BLaER1 (cell line): Measurements from ENCODE around the gene SLFN13.

Experiments used
- H3K27ac ChIP-seq: shearing (Covaris generic); formaldehyde crosslinking; 2 replicates; pipeline ENCODE4 v1.8.1; 2022
- H3K27me3 ChIP-seq: shearing (Covaris generic); formaldehyde crosslinking; 2 replicates; pipeline ENCODE4 v1.8.1; 2022
- H3K36me3 ChIP-seq: shearing (Covaris generic); formaldehyde crosslinking; 2 replicates; pipeline ENCODE4 v1.8.1; 2022
- H3K4me1 ChIP-seq: shearing (Covaris generic); formaldehyde crosslinking; 2 replicates; pipeline ENCODE4 v1.8.1; 2022
- H3K4me2 ChIP-seq: shearing (Covaris generic); formaldehyde crosslinking; 2 replicates; pipeline ENCODE4 v1.8.1; 2022
- H3K4me3 ChIP-seq: shearing (Covaris generic); formaldehyde crosslinking; 2 replicates; pipeline ENCODE4 v1.8.1; 2022
- H3K9ac ChIP-seq: shearing (Covaris generic); formaldehyde crosslinking; 2 replicates; pipeline ENCODE4 v1.8.1; 2022
- H3K9me3 ChIP-seq: shearing (Covaris generic); formaldehyde crosslinking; 2 replicates; pipeline ENCODE4 v1.8.1; 2022
- H4K20me1 ChIP-seq: shearing (Covaris generic); formaldehyde crosslinking; 2 replicates; pipeline ENCODE4 v1.8.1; 2022
- Cebpa-rat ChIP-seq: shearing (Covaris generic); IDR thresholded peaks from 2 replicates; pipeline ENCODE4 v1.8.1; 2022

The SLFN13 gene

GRCh38 chr17:35448214-35448898 lies at the start of gene SLFN13:
Gene SLFN13 (minus strand): TSS chr17:35448766. CDS start chr17:35445680, 3,086 bp downstream.
- H3K36me3 ChIP-seq, result no peaks in the 10 kb centered on the region
- H3K27me3 ChIP-seq, result peaks cover 16% of the 10 kb centered on the region
- peak within 1 kb of the TSS; percentile 69 for H3K4me3 ChIP-seq
- peak within 1 kb of the TSS; percentile 78 for H3K27ac ChIP-seq
- H3K4me1 ChIP-seq, result peaks cover 31% of the 10 kb centered on the region
- H4K20me1 ChIP-seq, result no peaks in the 10 kb centered on the region
- H3K9me3 ChIP-seq, result no peaks in the 10 kb centered on the region
- TF ChIP-seq Cebpa-rat, result no peak
- peak within 1 kb of the TSS; percentile 91 for H3K4me2 ChIP-seq
- H3K9ac ChIP-seq, result peak within 1 kb of the TSS; percentile 74

- Histone ChIP-seq H3K36me3 (no peaks in the 10 kb centered on the region), H3K4me3 (no peak overlapping the region), H3K27ac (no peak overlapping the region), H3K9me3 (peaks cover 64% of the 10 kb centered on the region), H3K9ac (no peak overlapping the region), H3K4me2 (no peak overlapping the region), H3K27me3 (peaks cover 79% of the 10 kb centered on the region), H4K20me1 (no peaks in the 10 kb centered on the region), H3K4me1 (no peaks in the 10 kb centered on the region)
- no peak for TF ChIP-seq Cebpa-rat
Measured at GRCh38 chr17:35496451-35497290, 48.1 kb upstream of the SLFN13 start.

- no peak for TF ChIP-seq Cebpa-rat
Measured at GRCh38 chr17:35493040-35493439, 44.5 kb upstream of the SLFN13 start.

GRCh38 chr17:35491417-35491816 lies 42.9 kb upstream of the SLFN13 start:
- no peak overlapping the region for H3K9ac ChIP-seq
- H3K9me3 ChIP-seq, result peaks cover 85% of the 10 kb centered on the region
- no peak overlapping the region for H3K4me3 ChIP-seq
- H3K27me3 ChIP-seq, result peaks cover 100% of the 10 kb centered on the region
- H3K36me3 ChIP-seq, result peaks cover 9% of the 10 kb centered on the region; the same call in 1 of the 2 replicates
- no peak overlapping the region for H3K4me2 ChIP-seq
- no peaks in the 10 kb centered on the region for H3K4me1 ChIP-seq
- H4K20me1 ChIP-seq, result no peaks in the 10 kb centered on the region
- TF ChIP-seq Cebpa-rat, result no peak
- H3K27ac ChIP-seq, result no peak overlapping the region

More at GRCh38 chr17:35493040-35493439, 44.5 kb upstream of the SLFN13 start:
- Histone ChIP-seq H3K27ac (no peak overlapping the region), H3K9ac (no peak overlapping the region), H4K20me1 (no peaks in the 10 kb centered on the region), H3K4me3 (no peak overlapping the region), H3K9me3 (peaks cover 84% of the 10 kb centered on the region), H3K36me3 (peaks cover 8% of the 10 kb centered on the region; the same call in 1 of the 2 replicates), H3K4me2 (no peak overlapping the region), H3K27me3 (peaks cover 100% of the 10 kb centered on the region), H3K4me1 (no peaks in the 10 kb centered on the region)

- H3K4me1 ChIP-seq, result no peaks in the 10 kb centered on the region
- no peak overlapping the region for H3K4me3 ChIP-seq
- H3K36me3 ChIP-seq, result peaks cover 9% of the 10 kb centered on the region; the same call in 1 of the 2 replicates
- H3K9me3 ChIP-seq, result peaks cover 73% of the 10 kb centered on the region
- H3K4me2 ChIP-seq, result no peak overlapping the region
- no peak for TF ChIP-seq Cebpa-rat
- no peak overlapping the region for H3K27ac ChIP-seq
- peaks cover 90% of the 10 kb centered on the region for H3K27me3 ChIP-seq
- no peaks in the 10 kb centered on the region for H4K20me1 ChIP-seq
- no peak overlapping the region for H3K9ac ChIP-seq
Measured at GRCh38 chr17:35489944-35490343, 41.4 kb upstream of the SLFN13 start.

- H3K4me3 ChIP-seq, result 0 out of 2 replicates have a peak overlapping the region, but pooled peaks have one; percentile 46
- H3K27me3 ChIP-seq, result peaks cover 80% of the 10 kb centered on the region
Measured at GRCh38 chr17:35488991-35489390, 40.4 kb upstream of the SLFN13 start.

GRCh38 chr17:35486920-35487732 lies 38.6 kb upstream of the SLFN13 start:
- TF ChIP-seq Cebpa-rat, result no peak
- H3K4me1 ChIP-seq, result no peaks in the 10 kb centered on the region
- H3K9ac ChIP-seq, result no peak overlapping the region
- H3K9me3 ChIP-seq, result peaks cover 81% of the 10 kb centered on the region
- no peak overlapping the region for H3K27ac ChIP-seq
- H4K20me1 ChIP-seq, result no peaks in the 10 kb centered on the region
- peak overlapping the region; percentile 18; the same call in 1 of the 2 replicates for H3K4me2 ChIP-seq
- H3K27me3 ChIP-seq, result peaks cover 61% of the 10 kb centered on the region
- H3K36me3 ChIP-seq, result peaks cover 9% of the 10 kb centered on the region; the same call in 1 of the 2 replicates
- H3K4me3 ChIP-seq, result peak overlapping the region; percentile 46; the same call in 1 of the 2 replicates

More at GRCh38 chr17:35488991-35489390, 40.4 kb upstream of the SLFN13 start:
- peaks cover 9% of the 10 kb centered on the region; the same call in 1 of the 2 replicates for H3K36me3 ChIP-seq
- H3K4me2 ChIP-seq, result no peak overlapping the region
- H3K9me3 ChIP-seq, result peaks cover 71% of the 10 kb centered on the region
- no peak for TF ChIP-seq Cebpa-rat
- no peaks in the 10 kb centered on the region for H3K4me1 ChIP-seq
- H3K9ac ChIP-seq, result no peak overlapping the region
- H3K27ac ChIP-seq, result no peak overlapping the region
- H4K20me1 ChIP-seq, result no peaks in the 10 kb centered on the region

GRCh38 chr17:35479271-35479670 lies 30.7 kb upstream of the SLFN13 start:
- no peak overlapping the region for H3K9ac ChIP-seq
- no peak overlapping the region for H3K4me3 ChIP-seq
- no peaks in the 10 kb centered on the region for H4K20me1 ChIP-seq
- no peak overlapping the region for H3K27ac ChIP-seq
- H3K36me3 ChIP-seq, result no peaks in the 10 kb centered on the region
- no peak for TF ChIP-seq Cebpa-rat
- H3K4me2 ChIP-seq, result no peak overlapping the region
- H3K4me1 ChIP-seq, result peaks cover 8% of the 10 kb centered on the region; the same call in 1 of the 2 replicates
- peaks cover 25% of the 10 kb centered on the region for H3K9me3 ChIP-seq
- no peaks in the 10 kb centered on the region for H3K27me3 ChIP-seq

GRCh38 chr17:35477248-35477647 lies 28.7 kb upstream of the SLFN13 start:
- Histone ChIP-seq H3K4me2 (no peak overlapping the region), H3K27ac (no peak overlapping the region), H3K36me3 (no peaks in the 10 kb centered on the region), H3K9ac (no peak overlapping the region), H3K4me3 (no peak overlapping the region), H4K20me1 (no peaks in the 10 kb centered on the region), H3K27me3 (no peaks in the 10 kb centered on the region), H3K4me1 (peaks cover 8% of the 10 kb centered on the region; the same call in 1 of the 2 replicates), H3K9me3 (peaks cover 5% of the 10 kb centered on the region)
- TF ChIP-seq Cebpa-rat, result no peak
